ENCODE data around the gene SLC10A3.

DNA sequence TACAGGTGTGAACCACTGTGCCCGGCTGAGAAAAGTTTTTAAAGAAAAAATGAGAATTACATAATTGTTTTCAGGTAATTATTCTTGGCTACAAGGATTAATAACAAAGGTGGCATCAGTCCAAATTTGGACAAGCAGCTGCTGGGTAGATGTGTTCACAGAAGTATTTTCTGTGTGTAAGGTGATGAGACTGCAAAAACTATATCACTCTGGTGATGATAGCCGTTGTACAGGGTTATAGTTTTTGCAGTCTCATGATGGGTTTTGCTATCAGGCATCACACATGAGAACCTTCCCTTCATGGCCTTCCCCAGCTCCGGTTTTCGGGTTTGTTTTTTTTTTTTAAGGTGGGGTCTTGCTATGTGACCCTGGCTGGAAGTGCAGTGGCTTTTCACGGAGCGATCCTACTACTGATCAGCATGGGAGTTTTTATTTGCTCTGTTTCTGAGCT, 5.1 kb upstream of the SLC10A3 start:
- TF ChIP-seq POLR2A (IDR thresholded peaks at IDR 0.05): no peak
- TF ChIP-seq, protein P1, sequence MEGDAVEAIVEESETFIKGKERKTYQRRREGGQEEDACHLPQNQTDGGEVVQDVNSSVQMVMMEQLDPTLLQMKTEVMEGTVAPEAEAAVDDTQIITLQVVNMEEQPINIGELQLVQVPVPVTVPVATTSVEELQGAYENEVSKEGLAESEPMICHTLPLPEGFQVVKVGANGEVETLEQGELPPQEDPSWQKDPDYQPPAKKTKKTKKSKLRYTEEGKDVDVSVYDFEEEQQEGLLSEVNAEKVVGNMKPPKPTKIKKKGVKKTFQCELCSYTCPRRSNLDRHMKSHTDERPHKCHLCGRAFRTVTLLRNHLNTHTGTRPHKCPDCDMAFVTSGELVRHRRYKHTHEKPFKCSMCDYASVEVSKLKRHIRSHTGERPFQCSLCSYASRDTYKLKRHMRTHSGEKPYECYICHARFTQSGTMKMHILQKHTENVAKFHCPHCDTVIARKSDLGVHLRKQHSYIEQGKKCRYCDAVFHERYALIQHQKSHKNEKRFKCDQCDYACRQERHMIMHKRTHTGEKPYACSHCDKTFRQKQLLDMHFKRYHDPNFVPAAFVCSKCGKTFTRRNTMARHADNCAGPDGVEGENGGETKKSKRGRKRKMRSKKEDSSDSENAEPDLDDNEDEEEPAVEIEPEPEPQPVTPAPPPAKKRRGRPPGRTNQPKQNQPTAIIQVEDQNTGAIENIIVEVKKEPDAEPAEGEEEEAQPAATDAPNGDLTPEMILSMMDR (IDR thresholded peaks at IDR 0.05): no peak
